COLO829 (cell line): ENCODE data around the gene SYNRG.
A peak's percentile ranks its signal among the peaks of the same experiment; 100 is the strongest.

Experiments used
- DNase-seq: peaks from one replicate; pipeline ENCODE4 v3.0.0; 2012; ENCODE audit warnings: low spot score

Gene SYNRG

GRCh38 chr17:37494971-37495370 lies 114.2 kb downstream of the SYNRG start:
- DNase-seq, result no peak

GRCh38 chr17:37494401-37494831 lies 114.8 kb downstream of the SYNRG start:
- no peak for DNase-seq

GRCh38 chr17:37493249-37494027 lies 115.8 kb downstream of the SYNRG start:
- DNase-seq, result peak; percentile 68

GRCh38 chr17:37492167-37492566 lies 117.1 kb downstream of the SYNRG start:
- no peak for DNase-seq

- DNase-seq, result peak; percentile 77
Measured at GRCh38 chr17:37490638-37491614, 118.3 kb downstream of the SYNRG start.

- no peak for DNase-seq
Measured at GRCh38 chr17:37490022-37490587, 119.1 kb downstream of the SYNRG start.

- DNase-seq, result peak; percentile 83
Measured at GRCh38 chr17:37489197-37490001, 119.8 kb downstream of the SYNRG start, which contains the start of gene DUSP14. Gene DUSP14, plus strand, starts transcription at chr17:37489891. Its CDS starts 22,382 bp downstream, at chr17:37512273.

GRCh38 chr17:37488607-37489196 lies 120.5 kb downstream of the SYNRG start:
- peak; percentile 50 for DNase-seq

GRCh38 chr17:37488009-37488604 lies 121.1 kb downstream of the SYNRG start:
- peak; percentile 85 for DNase-seq

- DNase-seq, result no peak
Measured at GRCh38 chr17:37485938-37486570, 123.2 kb downstream of the SYNRG start.

- DNase-seq, result peak; percentile 53
Measured at GRCh38 chr17:37483311-37484039, 125.7 kb downstream of the SYNRG start.

GRCh38 chr17:37481001-37481665 lies 128.1 kb downstream of the SYNRG start:
- no peak for DNase-seq

- DNase-seq, result no peak
Measured at GRCh38 chr17:37480427-37480826, 128.8 kb downstream of the SYNRG start.

- DNase-seq, result no peak
Measured at GRCh38 chr17:37479025-37479424, 130.2 kb downstream of the SYNRG start.

GRCh38 chr17:37478187-37478586 lies 131.0 kb downstream of the SYNRG start:
- no peak for DNase-seq

- no peak for DNase-seq
Measured at GRCh38 chr17:37476431-37477120, 132.6 kb downstream of the SYNRG start.

- DNase-seq, result no peak
Measured at GRCh38 chr17:37475731-37476420, 133.3 kb downstream of the SYNRG start.

- DNase-seq, result no peak
Measured at GRCh38 chr17:37470181-37470580, 139.0 kb downstream of the SYNRG start.
